Keratinocyte (primary cell): ENCODE data around the gene FXN.

Experiments used
- CTCF ChIP-seq, 3 experiments: IDR thresholded peaks in 1 of 3; conservative IDR thresholded peaks in 1 of 3; optimal IDR thresholded peaks in 1 of 3; 2 replicates in 2 of 3; 3 replicates in 1 of 3; pipeline versions ENCODE3 to v1.5.1; 2011; ENCODE audit warnings: low read length in 3 of 3, mild to moderate bottlenecking in 3 of 3, moderate library complexity in 2 of 3, control low read depth in 1 of 3, inconsistent platforms in 1 of 3; ENCODE audit not compliant: insufficient read depth in 2 of 3; ENCODE audit errors: extremely low read depth in 1 of 3
- EZH2 ChIP-seq: IDR thresholded peaks from one replicate; pipeline ENCODE4 v1.6.1; 2012; ENCODE audit warnings: inconsistent platforms, mild to moderate bottlenecking, low read length, moderate library complexity

GRCh38 chr9:68996462-68996861 lies 39.1 kb upstream of the FXN start:
- TF ChIP-seq CTCF (optimal IDR thresholded peaks at IDR 0.05 in 1 of 3, IDR thresholded peaks at IDR 0.05 in 1 of 3, conservative IDR thresholded peaks at IDR 0.05 in 1 of 3; ENCODE audit: extremely low read depth in 1 of 3, insufficient read depth in 2 of 3, low read length in 3 of 3), result no peak
- TF ChIP-seq EZH2, result no peak
